NCI-H146 treated with DMSO at 0.1 percent for 48 hours (cell line): Measurements from ENCODE around the gene PAQR5.
"Not testable (repeated sequence)": the region's sequence is repeated elsewhere in the genome, so short reads cannot be mapped to it uniquely, and the experiment has no call there.

Experiments used
- DNase-seq: peaks from one replicate; lab custom pipeline; 2025; ENCODE audit not compliant: unreplicated experiment; lab: John Stamatoyannopoulos, UW

The PAQR5 gene

DNA sequence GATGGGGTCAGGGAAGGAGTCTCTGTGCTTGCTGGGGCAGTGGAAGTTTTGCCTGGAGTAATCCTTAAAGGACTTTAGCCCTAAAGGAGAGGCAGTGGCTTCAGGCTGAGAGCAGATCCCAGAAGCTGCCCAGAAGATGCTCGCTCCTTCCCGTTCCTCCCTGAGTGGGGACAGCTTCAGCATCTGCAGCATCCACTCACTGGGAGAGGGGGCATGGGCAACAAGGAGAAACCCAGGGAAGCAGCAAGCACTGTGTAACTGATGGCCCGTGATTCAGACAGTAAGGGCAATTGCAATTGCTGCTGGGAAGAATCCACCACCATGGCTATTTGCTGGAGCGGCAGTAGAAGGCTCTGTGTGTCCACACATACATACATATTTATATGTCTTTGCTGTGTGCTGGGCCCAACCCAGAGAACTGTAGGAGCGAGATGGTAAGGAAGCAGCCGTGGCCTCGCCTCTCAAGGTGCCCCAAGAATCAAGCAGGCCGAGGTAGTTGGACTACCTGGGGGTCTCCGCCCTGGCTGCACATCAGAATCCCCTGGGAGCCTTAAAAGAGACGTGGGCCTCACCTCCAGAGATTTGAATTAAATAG lies 5.8 kb upstream of the PAQR5 start:
- DNase-seq = no peak

DNA sequence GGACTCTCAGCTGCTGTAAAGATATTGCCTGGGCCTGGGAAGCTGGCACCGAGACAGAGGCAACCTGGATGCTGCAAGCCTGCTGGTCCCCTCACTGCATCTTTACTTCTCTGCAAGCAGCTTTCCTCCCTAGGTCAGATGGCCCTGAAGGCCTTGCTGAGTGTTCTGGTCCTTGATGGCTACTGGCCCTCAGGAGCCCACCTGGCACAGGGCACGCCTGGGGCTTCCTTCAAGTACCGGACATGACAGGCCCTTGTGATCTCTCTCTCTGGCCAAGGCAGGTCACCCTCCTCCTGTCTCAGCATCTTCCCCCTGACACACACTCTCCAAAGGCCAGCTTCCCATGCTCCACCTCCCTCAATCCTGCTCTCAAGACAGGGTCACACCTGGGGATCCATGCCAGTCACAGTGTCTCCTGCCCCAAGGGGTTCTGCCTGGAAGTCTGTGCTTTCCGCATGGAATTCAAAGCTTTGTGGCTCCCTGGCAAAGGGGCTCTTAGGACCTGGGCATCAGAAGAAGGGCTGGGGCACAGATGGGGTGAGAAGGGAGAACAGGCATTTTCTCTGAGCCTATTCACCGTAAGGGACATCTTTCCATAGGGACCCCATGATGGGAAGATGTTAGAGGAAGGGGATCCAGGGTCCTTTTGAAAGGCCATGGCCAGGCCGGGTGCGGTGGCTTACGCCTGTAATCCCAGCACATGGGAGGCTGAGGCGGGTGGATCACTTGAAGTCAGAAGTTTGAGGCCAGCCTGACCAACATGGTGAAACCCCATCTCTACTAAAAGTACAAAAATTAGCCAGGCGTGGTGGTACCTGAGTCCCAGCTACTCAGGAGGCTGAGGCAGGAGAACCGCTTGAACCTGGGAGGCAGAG lies 4.7 kb upstream of the PAQR5 start:
- DNase-seq = no peak

GRCh38 chr15:69296606-69297005 lies 2.1 kb upstream of the PAQR5 start:
- no peak for DNase-seq

DNA sequence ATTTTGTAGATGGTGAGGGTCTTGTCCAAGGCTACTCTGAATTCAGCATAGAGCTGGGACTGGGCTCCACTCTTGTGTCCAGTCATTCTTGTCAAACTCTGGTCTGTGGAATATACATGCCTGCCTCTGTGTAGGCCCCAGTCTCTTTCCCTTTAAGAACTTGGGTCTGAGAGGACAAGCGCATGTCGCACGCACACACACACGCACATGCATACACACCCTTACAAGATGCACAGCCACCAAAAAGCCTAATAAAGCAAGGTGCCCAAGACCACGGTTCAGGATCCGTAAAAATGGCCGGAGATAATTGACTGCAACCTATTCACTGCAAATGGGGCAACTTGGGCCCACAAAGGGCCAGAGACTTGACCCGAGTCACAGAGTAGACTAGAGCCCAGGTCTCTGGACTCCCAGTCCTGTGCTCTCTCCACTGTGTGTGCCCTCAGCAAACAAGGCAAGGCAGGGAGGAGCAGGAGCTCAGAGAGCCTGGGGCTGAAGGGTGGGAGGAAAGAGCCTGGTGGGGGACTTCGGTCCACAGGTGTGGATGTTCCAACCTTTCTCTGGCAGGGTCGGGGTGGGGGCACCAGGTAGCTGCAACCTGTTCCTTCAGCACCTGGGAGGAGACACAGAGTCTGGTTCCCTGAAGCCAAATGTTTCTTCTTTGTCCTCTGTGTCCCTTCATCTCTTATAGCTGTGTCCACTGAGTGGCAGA lies 914 bp upstream of the PAQR5 start:
- DNase-seq = no peak

DNA sequence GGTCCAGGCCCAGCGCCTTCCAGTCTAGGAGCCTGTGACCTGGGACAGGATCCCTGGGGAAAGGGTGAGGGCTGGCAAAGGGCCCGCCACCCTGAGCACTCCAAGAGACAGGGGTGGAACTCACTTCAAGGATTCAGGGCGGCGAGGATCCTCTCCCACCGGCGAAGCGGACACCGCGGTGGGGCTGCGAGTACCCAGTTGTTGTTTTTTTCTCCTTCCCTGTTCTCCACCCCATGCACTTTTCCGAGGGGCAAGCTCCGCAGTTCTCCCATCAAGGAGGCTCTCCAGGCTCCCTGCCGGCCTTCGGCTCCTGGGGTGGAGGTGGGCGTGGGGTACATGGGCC lies 387 bp upstream of the PAQR5 start:
- DNase-seq = no peak

DNA sequence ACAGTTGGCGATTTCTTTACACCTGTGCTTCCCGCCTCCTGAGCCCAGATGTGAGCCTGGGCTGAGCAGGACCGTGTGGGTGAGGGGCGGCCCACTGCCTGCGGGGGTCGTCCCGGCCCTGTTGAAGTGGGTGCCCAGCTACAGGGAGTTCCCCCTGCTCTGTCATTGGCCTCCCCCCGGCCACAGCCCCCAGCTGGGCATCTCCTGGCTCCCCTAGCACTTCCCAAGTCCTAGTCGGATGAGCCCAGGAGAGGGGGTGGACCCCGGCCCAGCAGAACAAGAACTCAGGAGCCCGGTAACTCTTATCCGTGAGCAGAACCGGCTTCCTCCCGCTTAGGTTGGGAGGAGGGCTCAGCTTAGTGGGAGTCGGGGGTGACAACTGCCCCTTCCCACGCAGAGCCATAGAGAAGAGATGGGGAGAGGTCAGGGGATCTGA lies 757 bp downstream of the PAQR5 start:
- DNase-seq = no peak

DNA sequence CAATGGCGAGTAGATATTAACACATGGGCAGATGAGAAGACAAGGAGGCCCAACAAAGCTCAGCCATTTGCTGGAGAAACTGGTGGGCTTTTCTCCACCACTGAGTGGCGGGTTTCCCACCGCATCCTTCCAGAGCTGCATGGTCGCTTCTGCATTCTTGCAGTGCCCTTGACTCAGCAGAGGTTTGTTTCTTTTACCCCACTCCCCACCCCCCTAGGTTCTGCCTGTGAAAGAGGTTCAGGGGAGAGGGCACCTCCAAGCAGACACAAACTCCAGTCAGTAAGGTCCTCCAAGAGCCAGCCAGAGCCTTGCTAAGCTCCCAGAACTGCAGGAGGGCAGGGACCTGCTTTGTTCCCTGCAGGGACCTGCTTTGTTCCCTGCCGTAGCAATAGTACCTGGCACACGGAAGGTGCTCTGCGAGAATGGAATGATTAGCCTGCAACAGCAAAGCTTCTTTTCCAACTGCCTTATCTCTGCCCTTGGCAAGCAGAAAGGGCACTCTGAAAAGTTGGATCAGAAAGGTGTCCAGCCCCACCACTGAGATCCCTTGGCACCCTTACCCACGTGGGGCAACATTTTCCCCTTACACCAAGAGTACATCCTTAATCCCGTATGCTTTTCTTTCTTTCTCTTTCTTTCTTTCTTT lies 1.4 kb downstream of the PAQR5 start:
- peak; percentile 15 for DNase-seq

DNA sequence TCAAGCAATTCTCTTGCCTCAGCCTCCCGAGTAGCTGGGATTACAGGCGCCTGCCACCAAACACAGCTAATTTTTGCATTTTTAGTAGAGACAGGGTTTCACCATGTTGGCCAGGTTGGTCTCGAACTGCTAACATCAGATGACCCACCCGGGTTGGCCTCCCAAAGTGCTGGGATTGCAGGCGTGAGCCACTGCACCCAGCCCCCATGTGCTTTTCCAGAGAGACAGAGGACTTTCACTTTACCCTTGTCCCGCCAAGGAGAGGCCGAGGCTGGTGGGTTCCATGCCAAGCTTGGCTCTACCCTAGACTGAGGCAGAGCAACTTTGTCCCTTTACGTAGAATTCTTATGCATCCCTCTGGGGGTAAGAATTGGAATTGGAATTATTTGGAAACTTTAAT lies 2.4 kb downstream of the PAQR5 start:
- DNase-seq = not testable (repeated sequence)

DNA sequence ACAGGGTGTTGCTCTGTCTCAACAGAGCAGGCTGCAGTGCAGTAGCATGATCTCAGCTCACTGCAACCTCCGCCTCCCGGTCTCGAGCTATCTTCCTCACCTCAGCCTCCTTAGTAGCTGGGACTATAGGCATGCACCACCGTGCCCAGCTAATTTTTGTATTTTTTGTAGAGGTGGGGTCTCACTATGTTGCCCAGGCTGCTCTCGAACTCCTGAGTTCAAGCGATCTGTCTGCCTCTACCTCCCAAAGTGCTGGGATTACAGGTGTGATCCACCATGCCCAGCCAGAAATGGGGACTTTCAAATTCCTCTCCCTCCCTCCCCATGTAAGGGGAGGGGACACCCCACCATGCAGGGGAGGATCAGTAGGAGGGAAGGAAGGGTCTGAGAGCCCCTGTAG lies 3.4 kb downstream of the PAQR5 start:
- not testable (repeated sequence) for DNase-seq

DNA sequence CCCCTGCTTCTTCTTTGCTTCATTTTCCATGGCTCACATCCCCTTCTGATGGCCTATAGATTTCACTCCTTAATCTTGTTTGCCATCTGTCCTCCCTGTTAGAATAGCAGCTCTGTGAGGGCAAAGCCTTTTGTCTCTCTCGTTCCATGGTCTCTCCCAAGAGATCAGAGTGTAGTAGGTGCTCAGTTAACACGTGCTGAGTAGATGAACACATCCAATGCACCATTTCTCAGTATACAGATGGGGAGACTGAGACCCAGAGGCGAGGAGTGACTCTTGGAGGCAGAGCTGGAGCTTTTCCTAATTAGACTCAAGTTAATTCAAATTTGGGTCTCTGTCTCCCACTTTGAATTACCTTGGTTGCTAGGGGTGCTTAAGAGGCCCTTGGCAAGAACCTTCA lies 4.2 kb downstream of the PAQR5 start:
- no peak for DNase-seq

DNA sequence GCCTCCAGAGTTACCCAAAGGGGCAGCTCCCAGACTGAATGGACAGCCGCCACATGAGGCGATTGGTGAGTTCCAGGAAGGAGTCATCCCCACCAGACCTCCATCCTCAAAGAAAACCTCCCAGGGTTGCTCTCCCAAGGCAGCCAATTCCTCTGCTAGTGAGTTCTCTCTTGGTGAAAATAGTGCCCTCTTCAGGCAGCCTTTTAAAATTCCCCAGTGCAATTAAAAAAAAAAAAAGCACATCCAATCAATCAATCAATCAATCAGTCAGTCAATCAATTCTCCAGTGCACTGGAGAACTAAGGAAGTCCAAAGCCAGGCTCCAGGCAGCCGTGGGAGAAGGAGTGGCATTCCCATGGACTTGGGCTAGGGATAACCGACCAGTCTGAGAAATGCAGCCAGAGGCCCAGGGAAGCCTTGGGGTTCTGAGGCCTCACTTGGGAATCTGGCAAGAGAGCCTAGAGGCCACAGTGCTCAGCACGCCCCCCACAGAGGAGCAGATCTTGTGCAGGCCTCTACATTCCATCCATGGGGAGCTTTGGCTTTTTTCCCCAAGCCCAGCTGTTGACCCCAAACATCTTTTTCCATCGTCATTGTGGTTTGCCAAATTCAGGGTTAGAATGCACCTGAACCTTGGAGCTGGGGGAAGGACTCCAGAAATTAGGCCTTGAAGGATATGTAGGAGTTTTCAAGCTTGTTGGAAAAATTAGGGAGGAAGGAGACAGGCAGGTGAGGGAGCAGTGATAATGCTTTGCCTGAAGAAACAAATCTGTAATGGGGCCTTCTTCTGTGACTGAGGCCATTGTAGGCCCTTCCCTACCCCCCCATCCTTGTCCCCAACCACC lies 4.8 kb downstream of the PAQR5 start:
- DNase-seq = no peak

GRCh38 chr15:69304182-69304545 lies 5.5 kb downstream of the PAQR5 start:
- no peak for DNase-seq

DNA sequence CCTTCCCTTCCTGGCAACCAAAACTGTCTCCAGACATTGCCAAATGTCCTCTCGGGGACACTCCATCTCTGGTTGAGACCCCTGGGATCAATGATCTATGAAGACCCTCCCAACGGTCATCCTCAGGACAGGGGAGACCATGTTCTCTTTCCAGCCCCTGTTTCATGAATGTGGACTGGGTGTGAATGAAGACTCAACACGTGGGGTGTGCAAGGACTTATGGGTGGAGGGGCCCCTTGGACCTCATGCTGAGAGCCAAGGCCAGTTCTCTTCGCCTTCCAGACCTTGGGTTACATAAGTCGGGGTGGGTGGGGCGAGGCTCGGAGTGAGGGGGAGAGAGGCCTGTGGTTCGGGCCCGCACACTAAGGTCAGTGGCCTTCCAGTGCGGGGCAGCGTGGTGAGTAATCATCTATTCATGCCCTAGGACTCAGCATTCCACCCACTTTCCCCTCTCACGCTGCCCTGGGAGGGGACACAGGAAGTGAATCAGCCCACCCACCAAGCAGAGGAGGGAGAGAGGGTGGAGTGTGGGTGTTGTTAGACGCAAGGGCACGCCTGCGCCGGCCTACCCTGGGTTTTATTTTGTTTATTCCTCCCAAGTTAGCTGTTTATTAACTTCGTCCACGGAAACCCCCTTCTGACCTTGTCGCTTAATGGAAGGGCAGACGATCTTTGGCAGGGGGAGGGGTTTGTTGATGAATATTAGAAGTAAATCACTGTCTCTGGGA lies 6.7 kb downstream of the PAQR5 start:
- no peak for DNase-seq

GRCh38 chr15:69305933-69306568 lies 7.3 kb downstream of the PAQR5 start:
- no peak for DNase-seq

DNA sequence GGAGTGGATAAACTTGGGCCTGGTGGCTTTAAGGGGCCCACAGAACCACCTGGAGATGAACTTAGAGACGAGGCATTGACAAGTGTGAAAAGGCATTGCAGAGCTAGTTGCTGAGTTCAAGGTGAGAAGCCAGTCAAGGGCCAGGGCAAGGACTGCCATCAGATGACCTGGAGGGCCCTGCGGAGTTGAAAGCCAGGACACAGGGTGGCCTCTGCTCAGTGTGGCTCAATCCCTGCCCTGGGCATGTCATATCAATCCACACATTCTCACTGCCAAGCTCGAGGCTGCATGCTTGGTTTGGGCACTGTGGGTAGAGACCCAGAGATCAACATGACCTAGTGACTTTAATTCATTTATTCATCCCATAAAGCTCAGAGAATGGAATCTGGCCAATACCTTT lies 9.2 kb downstream of the PAQR5 start:
- DNase-seq = no peak

DNA sequence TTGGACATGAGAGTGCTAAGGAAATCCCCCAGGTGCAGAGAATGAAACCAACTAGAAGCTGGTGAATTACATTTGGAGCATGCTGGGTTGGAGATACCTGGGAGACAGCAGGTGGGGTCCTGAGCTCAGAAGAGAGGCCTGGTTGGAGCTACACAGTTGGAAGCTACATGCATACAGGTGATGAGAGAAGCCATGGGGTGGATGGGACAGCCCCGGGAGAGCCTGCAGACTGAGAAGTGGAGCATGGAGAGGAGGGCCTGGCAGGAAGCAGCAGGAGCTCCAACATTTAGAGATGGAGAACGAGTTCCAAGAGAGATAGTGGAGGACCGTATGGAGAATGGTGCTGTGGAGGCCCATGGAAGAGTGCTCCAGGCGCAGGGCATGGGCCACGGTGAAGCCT lies 10.2 kb downstream of the PAQR5 start:
- no peak for DNase-seq

DNA sequence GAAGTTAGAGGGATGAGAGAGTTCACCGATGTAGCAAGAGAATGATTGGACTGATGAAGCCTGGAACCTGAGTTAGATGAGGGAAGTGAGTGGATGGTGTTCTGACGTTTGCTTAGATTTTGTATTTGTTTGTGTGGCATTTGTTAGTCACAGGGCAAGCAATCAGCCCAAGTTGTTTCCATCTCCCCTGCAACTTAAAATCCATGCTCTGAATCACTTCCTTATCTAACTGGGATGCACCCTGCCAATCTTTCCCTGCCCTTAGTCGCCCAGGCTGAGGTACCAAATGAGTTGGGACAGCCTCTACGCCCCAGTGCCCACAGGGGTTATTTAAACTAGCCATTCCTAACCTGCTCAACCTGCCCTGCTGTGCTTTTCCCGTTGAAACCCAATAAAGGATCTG lies 12.6 kb downstream of the PAQR5 start:
- no peak for DNase-seq

DNA sequence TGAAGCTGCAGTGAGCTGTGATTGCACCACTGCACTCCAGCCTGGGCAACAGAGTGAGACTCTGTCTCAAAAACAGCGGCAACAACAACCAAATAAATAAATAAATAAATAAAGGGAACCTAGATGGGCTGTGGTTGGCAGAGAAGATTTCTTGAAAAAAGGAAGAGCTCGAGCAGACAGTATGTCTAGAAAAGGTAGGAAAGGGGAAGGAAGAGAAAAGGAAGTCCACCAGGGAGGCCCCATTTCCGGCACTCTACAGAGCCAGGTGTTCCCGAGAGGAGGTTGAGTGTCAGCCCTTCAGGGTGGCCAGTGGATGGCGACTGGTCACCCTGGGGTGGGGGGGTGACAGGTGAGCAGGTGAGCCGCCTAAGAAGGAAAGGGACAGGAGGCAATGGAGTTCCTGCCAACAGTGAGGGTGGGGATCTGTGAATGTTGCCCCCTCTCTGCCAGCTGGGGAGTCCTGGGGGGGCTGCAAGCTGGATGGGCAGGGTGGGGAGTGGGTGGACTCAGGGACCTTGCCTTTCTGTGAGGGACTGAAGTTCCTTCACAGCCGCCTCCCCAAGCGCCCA lies 14.8 kb downstream of the PAQR5 start:
- DNase-seq = no peak

GRCh38 chr15:69314131-69314530 lies 15.4 kb downstream of the PAQR5 start:
- no peak for DNase-seq
